H1 (cell line): ENCODE measurements around the gene EVA1C. TPM values are rescaled to one million over a fixed set of nuclear protein-coding genes. Genes with fewer than 3 reads are reported as not detected.

Experiments used
- EGR1 ChIP-seq: IDR thresholded peaks from 2 replicates; pipeline ENCODE4 v1.6.1; 2011; ENCODE audit warnings: low read depth, low read length, borderline replicate concordance
- NANOG ChIP-seq: IDR thresholded peaks from 2 replicates; pipeline ENCODE4 v1.6.1; 2011; ENCODE audit warnings: low read length, low read depth, mild to moderate bottlenecking, inconsistent platforms; ENCODE audit not compliant: insufficient read depth, poor library complexity, severe bottlenecking
- POLR2AphosphoS5 ChIP-seq: IDR thresholded peaks from 2 replicates; pipeline ENCODE4 v1.6.1; 2011; ENCODE audit warnings: low read depth, low read length
- RBBP5 ChIP-seq: IDR thresholded peaks from 2 replicates; pipeline ENCODE4 v1.7.1; 2012; ENCODE audit warnings: low read depth, mild to moderate bottlenecking, inconsistent platforms, low read length, moderate library complexity, borderline replicate concordance
- RFX5 ChIP-seq: IDR thresholded peaks from 2 replicates; pipeline ENCODE4 v1.6.1; 2011; ENCODE audit warnings: low read depth, low read length, improper control_type of control experiment, borderline replicate concordance
- polyA plus RNA-seq, 7 experiments: library from polyadenylated mRNA; depleted of rRNA in 3 of 7; stranded (reverse) in 5 of 7; unstranded in 2 of 7; fragments of >200 nt in 5 of 7; fragments of 200-250 nt in 2 of 7; gene quantifications; 1 replicate in 5 of 7; 2 replicates in 1 of 7; 4 replicates in 1 of 7; pipeline versions ENCODE4 v1.2.1 to v1.2.3, GENCODE V29; 2011 to 2013; ENCODE audit warnings: missing spikeins in 2 of 7, mixed read lengths in 2 of 7
- total RNA-seq: library from RNA; stranded (reverse); fragmentation: NEBNext Ultra II Directional; extraction: Animal tissue kit (Norgen Biotek cat#: 25700); gene quantifications from 2 replicates; pipeline ENCODE4 v1.2.1, GENCODE V29; 2021

Gene EVA1C
- total and polyA plus RNA-seq, 2 of the 8 experiments (the other 6 are each of a cell fraction or from before 2014, with no cell fraction given) = 2.6 to 3.6 TPM

GRCh38 chr21:32410291-32410690 lies 2.2 kb upstream of the EVA1C start (continued):
- TF ChIP-seq RBBP5 (no peak), NANOG (no peak), EGR1 (no peak), RFX5 (no peak), POLR2AphosphoS5 (no peak)
